Fibroblast of pulmonary artery (primary cell): ENCODE data around the gene LPP.
A peak's percentile ranks its signal among the peaks of the same experiment; 100 is the strongest.

Experiments used
- DNase-seq: peaks from one replicate; pipeline ENCODE4 v3.0.0-alpha.2; 2010; ENCODE audit warnings: low read depth
- H3K4me3 ChIP-seq: replicated peaks from 2 replicates; pipeline ENCODE4 v1.5.1; 2011; ENCODE audit warnings: low read depth, mild to moderate bottlenecking, control low read depth, low read length, moderate library complexity
- TF ChIP-seq, protein P1 (sequence below): IDR thresholded peaks from 2 replicates; pipeline ENCODE4 v1.5.1; 2011; ENCODE audit warnings: mild to moderate bottlenecking, control low read depth, low read length, inconsistent platforms; ENCODE audit errors: missing control alignments

LPP gene

DNA sequence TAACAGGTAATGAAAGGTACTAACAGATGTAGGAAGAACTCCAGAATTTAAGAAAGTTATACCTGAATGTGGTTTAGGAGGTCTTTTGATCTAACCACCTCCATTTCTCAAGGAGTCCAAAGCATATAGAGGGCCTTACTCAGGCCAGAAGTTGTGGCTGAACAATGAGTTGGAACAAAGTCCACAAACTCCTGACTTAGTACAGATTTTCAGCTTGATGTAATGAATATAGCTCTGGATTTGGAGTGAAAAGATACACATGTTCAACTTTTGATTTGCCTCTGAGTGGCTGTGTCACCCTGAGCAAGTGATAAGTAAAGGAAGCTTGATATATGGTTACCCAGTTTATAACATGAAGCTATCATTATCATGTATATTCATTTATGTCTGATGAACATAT, 390.1 kb downstream of the LPP start:
- TF ChIP-seq, protein P1, sequence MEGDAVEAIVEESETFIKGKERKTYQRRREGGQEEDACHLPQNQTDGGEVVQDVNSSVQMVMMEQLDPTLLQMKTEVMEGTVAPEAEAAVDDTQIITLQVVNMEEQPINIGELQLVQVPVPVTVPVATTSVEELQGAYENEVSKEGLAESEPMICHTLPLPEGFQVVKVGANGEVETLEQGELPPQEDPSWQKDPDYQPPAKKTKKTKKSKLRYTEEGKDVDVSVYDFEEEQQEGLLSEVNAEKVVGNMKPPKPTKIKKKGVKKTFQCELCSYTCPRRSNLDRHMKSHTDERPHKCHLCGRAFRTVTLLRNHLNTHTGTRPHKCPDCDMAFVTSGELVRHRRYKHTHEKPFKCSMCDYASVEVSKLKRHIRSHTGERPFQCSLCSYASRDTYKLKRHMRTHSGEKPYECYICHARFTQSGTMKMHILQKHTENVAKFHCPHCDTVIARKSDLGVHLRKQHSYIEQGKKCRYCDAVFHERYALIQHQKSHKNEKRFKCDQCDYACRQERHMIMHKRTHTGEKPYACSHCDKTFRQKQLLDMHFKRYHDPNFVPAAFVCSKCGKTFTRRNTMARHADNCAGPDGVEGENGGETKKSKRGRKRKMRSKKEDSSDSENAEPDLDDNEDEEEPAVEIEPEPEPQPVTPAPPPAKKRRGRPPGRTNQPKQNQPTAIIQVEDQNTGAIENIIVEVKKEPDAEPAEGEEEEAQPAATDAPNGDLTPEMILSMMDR = no peak
- DNase-seq = no peak
- no peak overlapping the region for H3K4me3 ChIP-seq

DNA sequence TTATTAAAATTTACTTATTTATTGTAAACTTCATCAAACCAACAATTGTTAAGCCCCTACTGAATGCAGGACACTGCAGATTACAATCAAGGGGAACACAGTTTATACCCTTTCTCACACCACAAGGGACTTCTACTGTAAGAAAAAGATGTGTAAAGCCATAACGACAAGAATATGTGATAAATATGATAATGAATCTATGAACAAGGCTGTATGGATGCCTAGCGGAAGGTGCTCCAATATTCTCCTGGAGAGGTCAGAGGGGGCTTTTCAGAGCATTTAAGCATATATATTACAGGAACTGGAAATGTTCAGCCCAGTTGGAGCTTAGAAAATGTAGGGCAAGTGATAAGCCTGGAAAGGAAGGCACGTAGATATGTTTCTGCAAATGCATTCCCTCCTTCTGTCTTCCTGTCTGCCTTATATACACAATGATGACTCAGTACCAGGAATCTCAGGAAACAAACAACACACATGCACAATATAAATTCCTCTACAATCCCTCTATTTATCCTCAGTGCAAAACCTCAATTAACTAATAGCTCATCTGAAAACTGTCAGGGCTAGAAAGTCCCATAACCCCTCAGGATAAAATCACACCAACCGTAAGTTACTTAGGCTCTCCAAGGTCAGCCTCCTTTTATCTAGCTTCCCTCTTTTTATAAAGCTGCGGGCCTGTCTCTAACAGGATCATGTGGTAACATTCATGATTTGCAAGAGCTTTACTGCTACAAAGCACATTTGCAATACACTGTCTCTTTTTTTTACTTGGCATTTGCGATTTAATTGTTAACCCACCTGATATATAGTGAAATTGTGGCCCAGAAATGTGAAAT, 393.1 kb downstream of the LPP start:
- peak; percentile 84 for DNase-seq
- H3K4me3 ChIP-seq = no peak overlapping the region
- TF ChIP-seq, protein P1 = no peak

DNA sequence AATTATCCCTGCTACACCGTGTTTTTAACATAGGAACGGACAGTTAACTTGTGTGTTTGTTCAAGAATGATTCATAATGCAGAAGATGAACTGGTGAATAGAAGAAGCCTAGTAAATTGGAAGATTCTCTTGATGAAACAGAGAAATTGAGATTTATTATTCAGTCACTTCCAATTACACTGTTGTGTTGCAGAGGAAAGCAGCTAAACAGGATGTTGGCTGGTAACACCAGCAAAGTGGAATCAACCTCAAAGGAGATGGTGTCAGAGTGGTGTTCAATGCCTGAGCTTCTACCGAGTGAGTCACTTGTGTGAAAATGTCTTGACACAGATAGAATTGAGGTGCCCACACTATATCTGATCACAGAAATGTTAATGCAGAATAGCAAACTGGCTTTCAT, 399.6 kb downstream of the LPP start:
- TF ChIP-seq, protein P1 = no peak
- no peak for DNase-seq
- H3K4me3 ChIP-seq = no peak overlapping the region

DNA sequence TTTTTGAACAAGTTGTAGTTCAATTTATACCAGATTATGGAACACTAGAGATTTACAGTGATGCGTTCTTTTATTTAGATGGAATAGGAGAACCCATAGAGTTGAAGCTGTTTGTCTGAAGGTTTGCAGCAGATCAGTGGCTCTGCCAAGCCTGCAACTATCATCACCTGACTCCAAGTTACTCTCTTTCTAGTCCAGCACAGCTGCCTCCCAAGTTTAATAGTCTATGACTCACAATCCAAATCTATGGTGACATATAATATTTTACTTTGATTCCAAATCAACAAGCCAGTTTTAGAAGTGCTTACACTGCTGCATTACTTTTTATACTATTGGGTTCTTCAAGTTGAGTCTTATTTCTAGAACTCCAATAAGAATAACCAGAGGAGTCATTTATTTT, 400.4 kb downstream of the LPP start:
- no peak overlapping the region for H3K4me3 ChIP-seq
- TF ChIP-seq, protein P1 = no peak
- DNase-seq = peak; percentile 52

DNA sequence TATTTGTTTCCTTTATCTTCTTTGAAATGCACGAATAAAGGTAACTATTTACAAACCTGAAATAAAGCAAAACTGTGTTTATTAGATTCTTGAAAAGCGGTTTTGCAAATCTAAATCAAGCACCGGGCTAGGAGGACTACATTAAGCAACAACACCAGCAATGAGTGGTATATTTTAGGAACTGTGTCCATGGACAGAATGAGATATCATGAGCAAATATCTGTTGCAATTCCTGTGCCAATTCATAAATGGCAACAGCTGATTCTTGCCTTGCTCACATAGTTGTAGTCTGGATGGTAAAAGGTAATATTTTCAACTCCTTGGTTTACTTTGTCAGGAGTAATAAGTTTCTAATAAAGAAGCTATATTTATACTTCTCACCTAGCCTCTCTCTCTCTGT, 403.3 kb downstream of the LPP start:
- no peak for DNase-seq
- TF ChIP-seq, protein P1 = no peak
- no peak overlapping the region for H3K4me3 ChIP-seq

DNA sequence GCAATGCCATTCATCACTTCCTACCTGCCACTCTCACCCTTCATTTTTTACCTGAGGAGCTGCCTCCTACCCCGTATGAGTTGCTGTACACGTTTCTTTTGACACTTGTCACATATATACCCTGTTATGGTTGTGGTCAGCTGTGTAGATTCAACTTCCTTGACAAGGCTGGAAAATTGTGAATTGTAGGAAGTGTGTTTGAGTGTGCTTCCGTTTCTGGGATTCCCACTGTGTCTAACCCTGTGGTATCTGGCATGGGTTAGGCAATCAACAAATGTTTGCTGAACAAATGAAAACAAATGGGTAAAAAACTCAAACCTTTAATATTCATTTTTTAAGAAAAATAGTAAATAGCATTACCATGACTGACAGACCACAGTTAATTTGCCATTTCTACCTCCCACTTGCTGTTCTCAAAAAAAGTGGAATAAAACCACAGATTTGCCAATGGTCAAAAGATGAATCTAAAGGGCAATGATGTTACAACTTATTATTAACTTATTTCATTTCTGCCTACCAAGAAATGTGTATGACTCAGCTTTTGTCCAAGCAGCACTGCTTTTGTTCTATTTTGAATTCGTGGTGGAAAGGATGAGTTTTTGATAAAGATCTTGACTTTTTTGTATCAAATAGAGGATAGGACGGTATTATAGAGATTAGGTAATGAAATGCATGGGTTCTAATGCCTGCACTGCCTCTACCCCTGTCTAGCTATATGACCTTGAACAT, 404.6 kb downstream of the LPP start:
- TF ChIP-seq, protein P1 = no peak
- no peak overlapping the region for H3K4me3 ChIP-seq

More for the DNA sequence above, 404.6 kb downstream of the LPP start:
- DNase-seq = peak; percentile 37
